Mesenchymal stem cell (in vitro differentiated cells and primary cell): Measurements from ENCODE around the gene FOXD3.

Experiments used
- DNase-seq: peaks from one replicate; pipeline ENCODE4 v3.0.0-alpha.2; 2013
- H2AFZ ChIP-seq: one replicate; pipeline ENCODE4 v1.6.1; 2013; ENCODE audit warnings: low read depth, mild to moderate bottlenecking, control low read depth, inconsistent platforms, low read length, moderate library complexity
- H2AK5ac ChIP-seq: 2 replicates; pipeline ENCODE4 v1.6.1; 2013; ENCODE audit warnings: low read length, moderate library complexity, mild to moderate bottlenecking, inconsistent platforms; ENCODE audit not compliant: severe bottlenecking
- H2BK120ac ChIP-seq: one replicate; pipeline ENCODE4 v1.6.1; 2013; ENCODE audit warnings: low read depth, mild to moderate bottlenecking, inconsistent platforms, low read length, moderate library complexity
- H2BK12ac ChIP-seq, 2 experiments: one replicate each; pipeline ENCODE4 v1.6.1; 2013; ENCODE audit warnings: inconsistent platforms in 2 of 2, low read length in 2 of 2, mild to moderate bottlenecking in 2 of 2, moderate library complexity in 2 of 2, control low read depth in 1 of 2
- H2BK15ac ChIP-seq: one replicate; pipeline ENCODE4 v1.6.1; 2013; ENCODE audit warnings: mild to moderate bottlenecking, low read depth, inconsistent platforms; ENCODE audit not compliant: poor library complexity, severe bottlenecking
- H2BK5ac ChIP-seq: 2 replicates; pipeline ENCODE4 v1.6.1; 2013; ENCODE audit warnings: low read depth, mild to moderate bottlenecking, low read length, control low read depth, inconsistent platforms; ENCODE audit not compliant: poor library complexity, severe bottlenecking
- H3K14ac ChIP-seq, 2 experiments: one replicate each; pipeline ENCODE4 v1.6.1; 2013; ENCODE audit warnings: inconsistent platforms in 2 of 2, low read length in 2 of 2, control low read depth in 1 of 2, mild to moderate bottlenecking in 1 of 2, moderate library complexity in 1 of 2
- H3K18ac ChIP-seq, 2 experiments: one replicate each; pipeline ENCODE4 v1.6.1; 2013; ENCODE audit warnings: inconsistent platforms in 2 of 2, low read length in 2 of 2, control low read depth in 1 of 2, low read depth in 1 of 2, mild to moderate bottlenecking in 1 of 2
- H3K23ac ChIP-seq, 2 experiments: one replicate each; pipeline ENCODE4 v1.6.1; 2013; ENCODE audit warnings: inconsistent platforms in 2 of 2, low read length in 2 of 2, mild to moderate bottlenecking in 2 of 2, moderate library complexity in 2 of 2, control low read depth in 1 of 2
- H3K27ac ChIP-seq: 2 replicates; pipeline ENCODE4 v1.5.1; 2013; ENCODE audit warnings: mild to moderate bottlenecking, moderate library complexity, low read length, control low read depth, inconsistent platforms; ENCODE audit not compliant: poor library complexity, severe bottlenecking
- H3K27me3 ChIP-seq, 2 experiments: 2 replicates each; pipeline versions ENCODE4 v1.6.1 to v1.7.0; 2013; ENCODE audit warnings: low read length in 2 of 2, mild to moderate bottlenecking in 2 of 2, moderate library complexity in 2 of 2, control low read depth in 1 of 2, inconsistent platforms in 1 of 2; ENCODE audit not compliant: control insufficient read depth in 1 of 2, insufficient read depth in 1 of 2
- H3K36me3 ChIP-seq, 2 experiments: 2 replicates each; pipeline versions ENCODE4 v1.6.1 to v1.7.0; 2013; ENCODE audit warnings: low read length in 2 of 2, control low read depth in 1 of 2, inconsistent platforms in 1 of 2, low read depth in 1 of 2, mild to moderate bottlenecking in 1 of 2; ENCODE audit not compliant: insufficient read depth in 2 of 2, control insufficient read depth in 1 of 2
- H3K4ac ChIP-seq, 2 experiments: one replicate each; pipeline ENCODE4 v1.6.1; 2013; ENCODE audit warnings: inconsistent platforms in 2 of 2, low read length in 2 of 2, mild to moderate bottlenecking in 2 of 2, moderate library complexity in 2 of 2, control low read depth in 1 of 2, low read depth in 1 of 2
- H3K4me1 ChIP-seq: 2 replicates; pipeline ENCODE4 v1.6.1; 2013; ENCODE audit warnings: low read depth, low read length, control low read depth; ENCODE audit not compliant: control insufficient read depth, insufficient read depth
- H3K4me2 ChIP-seq: 2 replicates; pipeline ENCODE4 v1.6.1; 2013; ENCODE audit warnings: low read length, mild to moderate bottlenecking, inconsistent platforms; ENCODE audit not compliant: poor library complexity, severe bottlenecking
- H3K4me3 ChIP-seq, 2 experiments: 2 replicates each; pipeline versions ENCODE4 v1.5.1 to v1.7.0; 2013; ENCODE audit warnings: low read length in 2 of 2, mild to moderate bottlenecking in 2 of 2, control low read depth in 1 of 2, low read depth in 1 of 2; ENCODE audit not compliant: insufficient read depth in 1 of 2
- H3K79me1 ChIP-seq: replicated peaks from 2 replicates; pipeline ENCODE4 v1.6.1; 2013; ENCODE audit warnings: mild to moderate bottlenecking, control low read depth, low read length, inconsistent platforms; ENCODE audit not compliant: poor library complexity, severe bottlenecking
- H3K9ac ChIP-seq: 2 replicates; pipeline ENCODE4 v1.7.0; 2013; ENCODE audit warnings: mild to moderate bottlenecking, low read length, moderate library complexity
- H3K9me3 ChIP-seq: 2 replicates; pipeline ENCODE4 v1.7.0; 2013; ENCODE audit warnings: mild to moderate bottlenecking, low read length; ENCODE audit not compliant: control insufficient read depth
- H4K8ac ChIP-seq: one replicate; pipeline ENCODE4 v1.6.1; 2013; ENCODE audit warnings: inconsistent platforms, mild to moderate bottlenecking, low read length, moderate library complexity
- H4K91ac ChIP-seq: one replicate; pipeline ENCODE4 v1.6.1; 2013; ENCODE audit warnings: mild to moderate bottlenecking, low read length, inconsistent platforms
- WGBS: methylation state at CpG from one replicate; pipeline ENCODE4 v1.1.7; 2013; ENCODE audit warnings: mixed read lengths; 5-methylcytosine and 5-hydroxymethylcytosine counted together

The FOXD3 gene

GRCh38 chr1:63342402-63342801 lies 20.0 kb downstream of the FOXD3 start:
- H3K18ac ChIP-seq: no peak overlapping the region
- no peak overlapping the region for H3K4ac ChIP-seq
- no peak overlapping the region for H4K91ac ChIP-seq
- no peak overlapping the region for H2BK120ac ChIP-seq
- 40% methylated on average over 1 of the region's 2 CpGs for WGBS
- H3K9me3 ChIP-seq: no peaks in the 10 kb centered on the region
- H3K9ac ChIP-seq: no peak overlapping the region
- no peak overlapping the region for H2AFZ ChIP-seq
- no peak overlapping the region for H4K8ac ChIP-seq
- no peak overlapping the region for H2AK5ac ChIP-seq
- no peak overlapping the region for H2BK12ac ChIP-seq
- H3K23ac ChIP-seq: no peak overlapping the region
- DNase-seq: no peak
- H2BK15ac ChIP-seq: no peak overlapping the region
- H3K79me1 ChIP-seq: no peaks in the 10 kb centered on the region
- no peaks in the 10 kb centered on the region for H3K4me1 ChIP-seq
- H3K4me2 ChIP-seq: no peak overlapping the region
- no peak overlapping the region for H3K4me3 ChIP-seq
- no peak overlapping the region for H2BK5ac ChIP-seq
- H3K27me3 ChIP-seq: peaks cover 10 to 23% of the 10 kb centered on the region in 2 experiments
- H3K27ac ChIP-seq: no peak overlapping the region
- no peak overlapping the region for H3K14ac ChIP-seq
- H3K36me3 ChIP-seq: no peaks in the 10 kb centered on the region

GRCh38 chr1:63343922-63344321 lies 21.6 kb downstream of the FOXD3 start:
- no peaks in the 10 kb centered on the region for H3K79me1 ChIP-seq
- H3K36me3 ChIP-seq: no peaks in the 10 kb centered on the region
- H3K9ac ChIP-seq: no peak overlapping the region
- no peak overlapping the region for H4K8ac ChIP-seq
- H2BK5ac ChIP-seq: no peak overlapping the region
- no peak overlapping the region for H3K4me2 ChIP-seq
- no peak overlapping the region for H3K14ac ChIP-seq
- H3K4ac ChIP-seq: no peak overlapping the region
- no peak overlapping the region for H3K23ac ChIP-seq
- no peaks in the 10 kb centered on the region for H3K4me1 ChIP-seq
- H3K27me3 ChIP-seq: peaks cover 13 to 23% of the 10 kb centered on the region in 2 experiments
- H3K9me3 ChIP-seq: no peaks in the 10 kb centered on the region
- no peak overlapping the region for H3K18ac ChIP-seq
- H2BK120ac ChIP-seq: no peak overlapping the region
- DNase-seq: no peak
- no peak overlapping the region for H3K27ac ChIP-seq
- H2AFZ ChIP-seq: no peak overlapping the region
- no peak overlapping the region for H2BK15ac ChIP-seq
- no CpG with 5 or more reads among the region's 1 CpG for WGBS
- no peak overlapping the region for H4K91ac ChIP-seq
- H2AK5ac ChIP-seq: no peak overlapping the region
- H3K4me3 ChIP-seq: no peak overlapping the region
- no peak overlapping the region for H2BK12ac ChIP-seq

DNA sequence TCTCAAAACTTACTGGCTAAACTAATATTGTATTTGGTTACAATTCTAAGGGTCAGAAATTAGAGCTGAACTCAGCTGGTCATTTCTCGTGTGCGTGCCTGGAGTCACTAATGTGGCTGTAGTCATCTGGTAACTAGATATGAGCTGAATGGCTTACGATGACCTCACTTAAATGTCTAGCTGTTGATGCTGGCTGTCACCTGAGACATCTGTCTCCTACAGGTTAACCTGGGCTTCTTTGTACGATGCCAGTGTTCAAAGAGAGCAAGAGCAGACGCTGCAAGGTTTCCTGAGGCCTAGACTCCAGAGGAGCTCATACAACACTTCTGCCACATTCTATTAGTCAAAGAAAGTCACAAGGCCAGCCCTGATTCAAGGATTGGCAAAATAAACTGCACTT lies 28.0 kb downstream of the FOXD3 start:
- no peak overlapping the region for H3K27ac ChIP-seq
- H3K79me1 ChIP-seq: no peaks in the 10 kb centered on the region
- H3K14ac ChIP-seq: no peak overlapping the region
- no peak overlapping the region for H2BK120ac ChIP-seq
- no peak overlapping the region for H3K4me2 ChIP-seq
- no peak overlapping the region for H3K9ac ChIP-seq
- no peak overlapping the region for H3K4ac ChIP-seq
- H4K8ac ChIP-seq: no peak overlapping the region
- H3K9me3 ChIP-seq: no peaks in the 10 kb centered on the region
- peaks cover 15 to 36% of the 10 kb centered on the region in 2 experiments for H3K27me3 ChIP-seq
- no peak for DNase-seq
- H2BK5ac ChIP-seq: no peak overlapping the region
- no peak overlapping the region for H3K23ac ChIP-seq
- H3K4me3 ChIP-seq: no peak overlapping the region
- no peak overlapping the region for H2BK12ac ChIP-seq
- H3K18ac ChIP-seq: no peak overlapping the region
- H4K91ac ChIP-seq: no peak overlapping the region
- H3K36me3 ChIP-seq: no peaks in the 10 kb centered on the region
- no peaks in the 10 kb centered on the region for H3K4me1 ChIP-seq
- H2BK15ac ChIP-seq: no peak overlapping the region
- H2AK5ac ChIP-seq: no peak overlapping the region
- 93% methylated on average over 5 of the region's 5 CpGs for WGBS
- H2AFZ ChIP-seq: no peak overlapping the region

GRCh38 chr1:63352736-63353135 lies 30.4 kb downstream of the FOXD3 start:
- Histone ChIP-seq H4K91ac (no peak overlapping the region), H2BK120ac (no peak overlapping the region), H2BK12ac (no peak overlapping the region), H3K9ac (no peak overlapping the region), H2BK5ac (no peak overlapping the region), H3K4me3 (no peak overlapping the region), H3K14ac (no peak overlapping the region), H3K79me1 (no peaks in the 10 kb centered on the region), H3K4me2 (no peak overlapping the region), H3K27ac (no peak overlapping the region), H2AK5ac (no peak overlapping the region), H2AFZ (no peak overlapping the region), H3K27me3 (peaks cover 13 to 36% of the 10 kb centered on the region in 2 experiments), H3K9me3 (no peaks in the 10 kb centered on the region), H3K23ac (no peak overlapping the region), H4K8ac (no peak overlapping the region), H3K4me1 (no peaks in the 10 kb centered on the region), H3K4ac (no peak overlapping the region), H3K18ac (no peak overlapping the region), H3K36me3 (no peaks in the 10 kb centered on the region), H2BK15ac (no peak overlapping the region)
- no CpG with 5 or more reads among the region's 2 CpGs for WGBS
- no peak for DNase-seq
